ENCODE data around the gene PARK7. TPM values are rescaled to one million over a fixed set of nuclear protein-coding genes. Genes with fewer than 3 reads are reported as not detected.

PARK7 gene
- total RNA-seq, 2 experiments from 2014 or later = 138 to 306 TPM

DNA sequence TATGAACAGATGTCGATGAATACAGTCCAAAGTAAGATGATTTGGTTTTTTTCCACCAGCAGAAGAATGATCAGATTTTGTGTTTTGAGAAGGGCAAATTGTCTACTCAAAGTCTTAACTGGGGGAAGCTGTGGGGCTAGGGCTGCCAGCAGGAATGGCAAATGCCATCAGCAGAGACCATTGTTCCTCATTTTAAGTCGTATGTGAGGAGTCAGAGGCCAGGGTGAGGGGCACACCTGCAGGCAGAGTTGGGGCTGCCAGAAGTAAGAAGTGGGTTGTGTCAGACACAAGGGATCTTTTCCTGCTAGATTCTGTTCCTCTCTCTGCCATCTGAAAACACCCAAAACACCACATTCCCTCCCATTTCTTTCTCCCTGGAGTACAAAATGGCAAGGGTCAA is 8.7 kb downstream of the PARK7 start:
- H3K9me2 ChIP-seq (ENCODE audit: insufficient read depth, low read length) = no peaks in the 10 kb centered on the region
- H3K36me3 ChIP-seq (ENCODE audit: insufficient read depth, low read length) = peaks cover 84% of the 10 kb centered on the region
- no peak overlapping the region for H3K4me2 ChIP-seq (ENCODE audit: low read length)
- H3K79me2 ChIP-seq (ENCODE audit: insufficient read depth, low read depth, low read length) = peaks cover 21% of the 10 kb centered on the region; the same call in 1 of the 2 replicates
- no peak overlapping the region for H2AFZ ChIP-seq (ENCODE audit: low read length)
- no TSS peak for BruUV-seq (replicated peaks)
- no peak for DNase-seq (ENCODE audit: low spot score)
- intact Hi-C loops (cut with micrococcal nuclease; ENCODE audit: unreplicated experiment) = no loop called here
- no peak overlapping the region for H3K4me3 ChIP-seq (ENCODE audit: low read depth, low read length, poor library complexity, severe bottlenecking)
- no peak for TF ChIP-seq EZH2phosphoT487 (IDR thresholded peaks at IDR 0.05; ENCODE audit: borderline replicate concordance, low read depth, low read length)
- TF ChIP-seq, protein P1, sequence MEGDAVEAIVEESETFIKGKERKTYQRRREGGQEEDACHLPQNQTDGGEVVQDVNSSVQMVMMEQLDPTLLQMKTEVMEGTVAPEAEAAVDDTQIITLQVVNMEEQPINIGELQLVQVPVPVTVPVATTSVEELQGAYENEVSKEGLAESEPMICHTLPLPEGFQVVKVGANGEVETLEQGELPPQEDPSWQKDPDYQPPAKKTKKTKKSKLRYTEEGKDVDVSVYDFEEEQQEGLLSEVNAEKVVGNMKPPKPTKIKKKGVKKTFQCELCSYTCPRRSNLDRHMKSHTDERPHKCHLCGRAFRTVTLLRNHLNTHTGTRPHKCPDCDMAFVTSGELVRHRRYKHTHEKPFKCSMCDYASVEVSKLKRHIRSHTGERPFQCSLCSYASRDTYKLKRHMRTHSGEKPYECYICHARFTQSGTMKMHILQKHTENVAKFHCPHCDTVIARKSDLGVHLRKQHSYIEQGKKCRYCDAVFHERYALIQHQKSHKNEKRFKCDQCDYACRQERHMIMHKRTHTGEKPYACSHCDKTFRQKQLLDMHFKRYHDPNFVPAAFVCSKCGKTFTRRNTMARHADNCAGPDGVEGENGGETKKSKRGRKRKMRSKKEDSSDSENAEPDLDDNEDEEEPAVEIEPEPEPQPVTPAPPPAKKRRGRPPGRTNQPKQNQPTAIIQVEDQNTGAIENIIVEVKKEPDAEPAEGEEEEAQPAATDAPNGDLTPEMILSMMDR (conservative IDR thresholded peaks at IDR 0.05; ENCODE audit: low read length) = no peak
- ChIA-PET CTCF (ENCODE audit: unreplicated experiment) (interaction anchor here (0.5 kb wide), 1 partner anchor 1774 kb away, joined by 3 read pairs; no protein-coding TSS in a partner anchor), POLR2A (no interaction called here)
- 0 out of 2 replicates have a peak, but pooled peaks cover 6% of the 10 kb centered on the region for H4K20me1 ChIP-seq (ENCODE audit: insufficient read depth, low read length)
- peaks cover 12% of the 10 kb centered on the region for H3K4me1 ChIP-seq (ENCODE audit: insufficient read depth, low read length, poor library complexity, severe bottlenecking)
- no peaks in the 10 kb centered on the region for H3K9me3 ChIP-seq (ENCODE audit: low read length)
- no peak overlapping the region for H3K27ac ChIP-seq (ENCODE audit: low read depth, low read length, poor library complexity, severe bottlenecking)

DNA sequence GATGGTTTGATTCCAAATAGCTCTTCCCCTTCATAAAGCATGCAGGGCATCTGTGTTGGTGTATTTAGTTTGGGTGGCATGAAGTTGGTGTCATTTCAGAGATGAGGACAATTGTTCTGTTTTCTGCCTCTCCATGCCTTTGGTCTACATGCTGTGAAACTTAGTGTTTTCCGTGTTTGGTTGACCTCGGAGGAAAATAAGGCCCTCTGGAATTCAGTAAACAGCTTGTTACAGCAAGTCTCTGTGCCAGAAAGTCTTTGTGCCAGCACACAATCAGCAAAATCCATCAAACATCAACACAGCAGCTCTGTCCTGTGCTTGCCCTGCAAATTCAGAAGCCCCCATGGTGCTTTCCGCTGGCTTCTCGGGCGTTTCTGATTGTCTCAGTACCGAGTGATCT is 9.5 kb downstream of the PARK7 start:
- Histone ChIP-seq H3K4me2 (ENCODE audit: low read length) (no peak overlapping the region), H3K9me3 (ENCODE audit: low read length) (no peaks in the 10 kb centered on the region), H3K79me2 (ENCODE audit: insufficient read depth, low read depth, low read length) (peaks cover 21% of the 10 kb centered on the region; the same call in 1 of the 2 replicates), H3K36me3 (ENCODE audit: insufficient read depth, low read length) (peaks cover 82% of the 10 kb centered on the region), H3K4me3 (ENCODE audit: low read depth, low read length, poor library complexity, severe bottlenecking) (no peak overlapping the region), H3K27ac (ENCODE audit: low read depth, low read length, poor library complexity, severe bottlenecking) (no peak overlapping the region), H4K20me1 (ENCODE audit: insufficient read depth, low read length) (0 out of 2 replicates have a peak, but pooled peaks cover 6% of the 10 kb centered on the region), H3K9me2 (ENCODE audit: insufficient read depth, low read length) (no peaks in the 10 kb centered on the region), H2AFZ (ENCODE audit: low read length) (no peak overlapping the region), H3K4me1 (ENCODE audit: insufficient read depth, low read length, poor library complexity, severe bottlenecking) (peaks cover 12% of the 10 kb centered on the region)
- BruUV-seq (replicated peaks) = no TSS peak
- POLR2A ChIA-PET = no interaction called here
- CTCF ChIA-PET (ENCODE audit: unreplicated experiment) = no interaction called here
- intact Hi-C loops (cut with micrococcal nuclease; ENCODE audit: unreplicated experiment) = no loop called here
- DNase-seq (ENCODE audit: low spot score) = no peak
- no peak for TF ChIP-seq EZH2phosphoT487 (IDR thresholded peaks at IDR 0.05; ENCODE audit: borderline replicate concordance, low read depth, low read length)
- TF ChIP-seq, protein P1 (conservative IDR thresholded peaks at IDR 0.05; ENCODE audit: low read length) = no peak

DNA sequence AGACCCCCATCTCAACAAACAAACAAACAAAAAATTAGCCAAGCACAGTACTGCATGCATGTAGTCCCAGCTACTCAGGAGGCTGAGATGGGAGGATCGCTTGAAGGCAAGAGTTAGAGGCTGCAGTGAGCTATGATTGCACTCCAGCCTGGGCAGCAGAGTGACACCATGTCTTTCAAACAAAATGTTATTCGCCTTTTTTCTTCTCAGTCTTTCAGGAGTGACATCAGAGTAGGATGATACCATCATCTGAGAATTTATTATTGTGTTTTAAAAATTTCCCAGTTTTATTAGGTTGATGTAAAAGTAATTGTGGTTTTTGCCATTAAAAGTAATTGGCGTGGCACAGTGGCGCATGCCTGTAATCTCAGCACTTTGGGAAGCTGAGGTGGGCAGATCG is 10.8 kb downstream of the PARK7 start:
- Histone ChIP-seq H4K20me1 (ENCODE audit: insufficient read depth, low read length) (no peaks in the 10 kb centered on the region), H3K79me2 (ENCODE audit: insufficient read depth, low read depth, low read length) (peaks cover 14% of the 10 kb centered on the region; the same call in 1 of the 2 replicates), H3K9me3 (ENCODE audit: low read length) (no peaks in the 10 kb centered on the region), H3K4me1 (ENCODE audit: insufficient read depth, low read length, poor library complexity, severe bottlenecking) (peaks cover 4% of the 10 kb centered on the region), H3K9me2 (ENCODE audit: insufficient read depth, low read length) (no peaks in the 10 kb centered on the region), H3K36me3 (ENCODE audit: insufficient read depth, low read length) (peaks cover 80% of the 10 kb centered on the region), H3K27ac (ENCODE audit: low read depth, low read length, poor library complexity, severe bottlenecking) (no peak overlapping the region), H3K4me3 (ENCODE audit: low read depth, low read length, poor library complexity, severe bottlenecking) (no peak overlapping the region), H2AFZ (ENCODE audit: low read length) (no peak overlapping the region), H3K4me2 (ENCODE audit: low read length) (no peak overlapping the region)
- DNase-seq (ENCODE audit: low spot score) = no peak
- POLR2A ChIA-PET = interaction anchor here (0.6 kb wide), 2 partner anchors 903 to 1557 kb away, joined by 3 read pairs; no protein-coding TSS in a partner anchor
- no TSS peak for BruUV-seq (replicated peaks)
- intact Hi-C loops (cut with micrococcal nuclease; ENCODE audit: unreplicated experiment) = no loop called here
- CTCF ChIA-PET (ENCODE audit: unreplicated experiment) = no interaction called here
- TF ChIP-seq, protein P1 (conservative IDR thresholded peaks at IDR 0.05; ENCODE audit: low read length) = no peak
- no peak for TF ChIP-seq EZH2phosphoT487 (IDR thresholded peaks at IDR 0.05; ENCODE audit: borderline replicate concordance, low read depth, low read length)
